ENCODE data around the gene MYH16. TPM values are rescaled to one million over a fixed set of nuclear protein-coding genes. Genes with fewer than 3 reads are reported as not detected.
A peak's percentile ranks its signal among the peaks of the same experiment; 100 is the strongest.

MYH16 gene
- total and polyA plus RNA-seq, 9 of the 15 experiments (the other 6 are each of a cell fraction or from before 2014, with no cell fraction given) = 0.09 TPM; not detected in 8

DNA sequence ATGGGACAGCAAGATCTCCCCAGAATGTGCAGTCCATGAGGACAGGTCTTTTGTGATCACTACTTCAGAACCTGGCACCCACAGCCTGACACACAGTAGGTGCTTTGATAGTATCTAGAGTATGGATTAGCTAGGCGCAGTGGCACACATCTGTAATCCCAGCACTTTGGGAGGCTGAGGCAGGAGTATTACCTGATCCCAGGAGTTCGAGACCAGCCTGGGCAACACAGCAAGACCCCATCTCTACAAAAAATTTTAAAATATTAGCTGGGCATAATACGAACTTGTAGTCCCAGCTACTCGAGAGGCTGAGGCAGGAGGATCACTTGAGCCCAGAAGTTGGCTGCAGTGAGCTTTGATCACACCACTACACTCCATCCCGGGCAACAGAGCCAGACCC lies 79.6 kb downstream of the MYH16 start (continued):
- TF ChIP-seq, protein P1, sequence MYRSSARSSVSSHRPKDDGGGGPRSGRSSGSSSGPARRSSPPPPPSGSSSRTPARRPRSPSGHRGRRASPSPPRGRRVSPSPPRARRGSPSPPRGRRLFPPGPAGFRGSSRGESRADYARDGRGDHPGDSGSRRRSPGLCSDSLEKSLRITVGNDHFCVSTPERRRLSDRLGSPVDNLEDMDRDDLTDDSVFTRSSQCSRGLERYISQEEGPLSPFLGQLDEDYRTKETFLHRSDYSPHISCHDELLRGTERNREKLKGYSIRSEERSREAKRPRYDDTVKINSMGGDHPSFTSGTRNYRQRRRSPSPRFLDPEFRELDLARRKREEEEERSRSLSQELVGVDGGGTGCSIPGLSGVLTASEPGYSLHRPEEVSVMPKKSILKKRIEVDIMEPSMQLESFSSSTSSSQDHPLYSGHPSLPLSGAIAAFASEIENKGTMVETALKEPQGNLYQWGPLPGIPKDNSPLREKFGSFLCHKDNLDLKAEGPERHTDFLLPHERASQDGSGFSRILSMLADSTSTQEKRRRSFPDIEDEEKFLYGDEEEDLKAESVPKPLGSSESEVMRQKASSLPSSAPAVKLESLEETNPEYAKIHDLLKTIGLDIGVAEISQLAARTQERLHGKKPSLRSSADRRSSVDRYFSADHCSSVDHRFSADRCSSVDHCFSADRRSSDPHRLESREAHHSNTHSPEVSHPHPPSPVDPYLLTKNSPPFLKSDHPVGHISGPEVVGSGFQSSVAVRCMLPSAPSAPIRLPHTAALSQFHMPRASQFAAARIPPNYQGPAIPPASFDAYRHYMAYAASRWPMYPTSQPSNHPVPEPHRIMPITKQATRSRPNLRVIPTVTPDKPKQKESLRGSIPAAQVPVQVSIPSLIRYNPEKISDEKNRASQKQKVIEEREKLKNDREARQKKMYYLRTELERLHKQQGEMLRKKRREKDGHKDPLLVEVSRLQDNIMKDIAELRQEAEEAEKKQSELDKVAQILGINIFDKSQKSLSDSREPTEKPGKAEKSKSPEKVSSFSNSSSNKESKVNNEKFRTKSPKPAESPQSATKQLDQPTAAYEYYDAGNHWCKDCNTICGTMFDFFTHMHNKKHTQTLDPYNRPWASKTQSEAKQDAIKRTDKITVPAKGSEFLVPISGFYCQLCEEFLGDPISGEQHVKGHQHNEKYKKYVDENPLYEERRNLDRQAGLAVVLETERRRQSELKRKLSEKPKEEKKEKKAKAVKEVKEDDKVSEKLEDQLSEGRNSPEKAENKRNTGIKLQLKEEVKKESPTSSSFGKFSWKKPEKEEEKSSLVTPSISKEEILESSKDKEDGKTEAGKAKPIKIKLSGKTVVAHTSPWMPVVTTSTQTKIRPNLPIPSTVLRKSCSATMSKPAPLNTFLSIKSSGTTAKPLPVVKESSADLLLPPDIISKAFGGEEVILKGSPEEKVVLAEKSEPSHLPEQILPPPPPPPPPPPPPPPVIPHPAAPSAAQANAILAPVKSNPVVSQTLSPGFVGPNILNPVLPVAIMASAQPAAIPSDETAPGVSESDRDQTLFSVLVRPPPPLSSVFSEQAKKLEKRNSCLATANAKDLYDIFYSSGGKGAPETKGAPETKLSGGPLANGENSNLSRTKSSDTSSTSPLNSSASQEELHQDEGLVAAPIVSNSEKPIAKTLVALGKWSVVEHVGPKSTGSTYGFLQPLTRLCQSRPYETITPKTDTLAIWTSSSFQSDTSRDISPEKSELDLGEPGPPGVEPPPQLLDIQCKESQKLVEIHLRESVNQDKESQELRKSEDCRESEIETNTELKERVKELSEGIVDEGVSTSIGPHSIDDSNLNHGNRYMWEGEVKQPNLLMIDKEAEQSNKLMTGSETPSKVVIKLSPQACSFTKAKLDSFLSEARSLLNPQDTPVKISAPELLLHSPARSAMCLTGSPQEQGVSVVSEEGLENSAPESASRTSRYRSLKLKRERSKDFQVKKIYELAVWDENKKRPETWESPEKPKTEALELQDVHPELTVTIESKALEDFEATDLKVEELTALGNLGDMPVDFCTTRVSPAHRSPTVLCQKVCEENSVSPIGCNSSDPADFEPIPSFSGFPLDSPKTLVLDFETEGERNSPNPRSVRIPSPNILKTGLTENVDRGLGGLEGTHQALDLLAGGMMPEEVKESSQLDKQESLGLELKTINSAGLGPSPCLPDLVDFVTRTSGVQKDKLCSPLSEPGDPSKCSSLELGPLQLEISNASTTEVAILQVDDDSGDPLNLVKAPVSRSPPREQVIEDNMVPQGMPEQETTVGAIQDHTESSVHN (IDR thresholded peaks at IDR 0.05; ENCODE audit: borderline replicate concordance in 1 of 2, low read depth in 1 of 2) = no peak
- peak; percentile 6 for TF ChIP-seq RBM25 (IDR thresholded peaks at IDR 0.05; ENCODE audit: low read depth, low read length, severe bottlenecking)

Measured in K562 (cell line).